NCI-H82 (cell line): ENCODE results near the gene FOSL1.
A peak's percentile ranks its signal among the peaks of the same experiment; 100 is the strongest.
"Not testable (repeated sequence)": the region's sequence is repeated elsewhere in the genome, so short reads cannot be mapped to it uniquely, and the experiment has no call there.

ENCODE experiments used
- DNase-seq: peaks from one replicate; lab custom pipeline; 2025; lab: John Stamatoyannopoulos, UW

Gene FOSL1

GRCh38 chr11:65852508-65853245, 47.5 kb downstream of the FOSL1 start:
- no peak for DNase-seq

GRCh38 chr11:65851811-65852507, 48.2 kb downstream of the FOSL1 start:
- DNase-seq, result no peak

GRCh38 chr11:65851083-65851579, 49.1 kb downstream of the FOSL1 start:
- DNase-seq, result peak; percentile 78

GRCh38 chr11:65850217-65851082, 49.7 kb downstream of the FOSL1 start:
- DNase-seq, result no peak

GRCh38 chr11:65849771-65850216, 50.4 kb downstream of the FOSL1 start:
- DNase-seq, result no peak

- no peak for DNase-seq
Observed at GRCh38 chr11:65849366-65849765, 50.8 kb downstream of the FOSL1 start.

GRCh38 chr11:65848693-65849092, 51.5 kb downstream of the FOSL1 start:
- DNase-seq, result not testable (repeated sequence)

- DNase-seq, result no peak
Observed at GRCh38 chr11:65847746-65848145, 52.4 kb downstream of the FOSL1 start.

GRCh38 chr11:65844231-65844872, 55.8 kb downstream of the FOSL1 start:
- DNase-seq, result no peak

GRCh38 chr11:65843811-65844210, 56.4 kb downstream of the FOSL1 start:
- no peak for DNase-seq

GRCh38 chr11:65842144-65842543, 58.0 kb downstream of the FOSL1 start:
- no peak for DNase-seq
